Endothelial cell of umbilical vein (primary cell): ENCODE measurements around the gene APELA.

Experiments used
- CTCF ChIP-seq, 2 donors: IDR thresholded peaks; 1 replicate in 1 of 2; 2 replicates in 1 of 2; pipeline ENCODE4 v1.5.1; 2011; ENCODE audit warnings: low read length in 2 of 2, mild to moderate bottlenecking in 2 of 2, moderate library complexity in 2 of 2, control low read depth in 1 of 2, inconsistent platforms in 1 of 2, low read depth in 1 of 2; ENCODE audit not compliant: insufficient read depth in 1 of 2; ENCODE audit errors: extremely low read depth in 1 of 2
- EZH2 ChIP-seq: IDR thresholded peaks from 2 replicates; pipeline ENCODE4 v1.6.1; 2012; ENCODE audit warnings: borderline replicate concordance, low read depth, mild to moderate bottlenecking, moderate library complexity, low read length, inconsistent platforms; ENCODE audit not compliant: severe bottlenecking
- FOS ChIP-seq: IDR thresholded peaks from 2 replicates; pipeline ENCODE4 v1.6.1; 2011; ENCODE audit warnings: mild to moderate bottlenecking, low read length, moderate library complexity, borderline replicate concordance; ENCODE audit not compliant: insufficient read depth
- GATA2 ChIP-seq: IDR thresholded peaks from 2 replicates; pipeline ENCODE4 v1.7.0; 2011; ENCODE audit warnings: low read depth, mild to moderate bottlenecking, moderate library complexity, mixed read lengths, low read length; ENCODE audit not compliant: insufficient read length, insufficient read depth
- JUN ChIP-seq: IDR thresholded peaks from 2 replicates; pipeline ENCODE4 v1.6.1; 2011; ENCODE audit warnings: borderline replicate concordance, low read depth; ENCODE audit not compliant: insufficient read length, insufficient read depth
- MAX ChIP-seq: IDR thresholded peaks from 2 replicates; pipeline ENCODE4 v1.6.1; 2011; ENCODE audit not compliant: insufficient read depth, insufficient read length
- MYC ChIP-seq: IDR thresholded peaks from one replicate; pipeline ENCODE4 v1.6.1; 2011; ENCODE audit warnings: mild to moderate bottlenecking, low read depth, low read length
- POLR2A ChIP-seq: IDR thresholded peaks from 2 replicates; pipeline ENCODE4 v1.6.1; 2012; ENCODE audit warnings: low read depth, mild to moderate bottlenecking, control low read depth, low read length
- POLR2AphosphoS5 ChIP-seq: IDR thresholded peaks from 2 replicates; pipeline ENCODE4 v1.6.1; 2012; ENCODE audit warnings: low read depth, mild to moderate bottlenecking, control low read depth, low read length, moderate library complexity; ENCODE audit not compliant: insufficient read depth

- TF ChIP-seq EZH2 (no peak), POLR2A (no peak), CTCF (IDR thresholded peaks at IDR 0.05; ENCODE audit: extremely low read depth in 1 of 2, insufficient read depth in 1 of 2, low read depth in 1 of 2, low read length in 2 of 2) (no peak), MYC (no peak), MAX (no peak), POLR2AphosphoS5 (no peak), FOS (no peak), JUN (no peak), GATA2 (no peak)
Observed at GRCh38 chr4:164926301-164926700, 49.3 kb downstream of the APELA start.
